Activated CD8-positive, alpha-beta T cell treated with anti-CD3 and anti-CD28 coated beads, Interleukin-2, amount 10 ng/mL, durations not matched to agents 7 days and 5 days (primary cell): ENCODE data around the gene LLGL2. TPM values are rescaled to one million over a fixed set of nuclear protein-coding genes. Genes with fewer than 3 reads are reported as not detected.

Experiments
- ATAC-seq: fragments of 150-1000 bp; cut with Tn5 transposase; one replicate; pipeline ENCODE4 v1.10.0; 2021; ENCODE audit warnings: moderate library complexity
- CTCF ChIA-PET: fragments of 350-600 bp; sonication (Branson Sonifier 250); formaldehyde crosslinking; loops from one replicate; lab custom pipeline; 2021; ENCODE audit warnings: antibody characterized with exemption; lab: Charles Lee
- POLR2A ChIA-PET: fragments of 350-600 bp; sonication (Branson Sonifier 250); formaldehyde crosslinking; loops from one replicate; lab custom pipeline; 2021; ENCODE audit warnings: antibody characterized with exemption; lab: Charles Lee
- DNase-seq: peaks from one replicate; pipeline ENCODE4 v3.0.0-alpha.2; 2020
- H3K27ac Mint-ChIP-seq: one replicate; pipeline ENCODE4 v1.8.0; 2021; ENCODE audit warnings: mild to moderate bottlenecking, mixed read lengths
- H3K27me3 Mint-ChIP-seq: one replicate; pipeline ENCODE4 v1.8.0; 2021; ENCODE audit warnings: low read depth, mixed read lengths
- H3K36me3 Mint-ChIP-seq: one replicate; pipeline ENCODE4 v1.8.0; 2021; ENCODE audit warnings: low read depth, mixed read lengths
- H3K4me1 Mint-ChIP-seq: one replicate; pipeline ENCODE4 v1.8.0; 2021; ENCODE audit warnings: low read depth, mixed read lengths
- H3K4me3 Mint-ChIP-seq: one replicate; pipeline ENCODE4 v1.8.0; 2021; ENCODE audit warnings: mild to moderate bottlenecking, mixed read lengths
- H3K9me3 Mint-ChIP-seq: one replicate; pipeline ENCODE4 v1.8.0; 2022; ENCODE audit warnings: mixed read lengths; ENCODE audit not compliant: insufficient read depth
- total RNA-seq, 2 experiments: library from RNA; stranded (reverse); gene quantifications; one replicate each; pipeline ENCODE4 v1.2.3, GENCODE V29; 2021

Gene LLGL2
- total RNA-seq, 2 experiments from 2014 or later: 19.3 to 19.8 TPM

GRCh38 chr17:75615301-75615700 is 89.8 kb downstream of the LLGL2 start:
- CTCF ChIA-PET: interaction anchor here (0.6 kb wide), 1 partner anchor 18 kb away, joined by 3 read pairs; the partner anchor contains the start of gene SMIM5
- ATAC-seq (no peak), DNase-seq (no peak)
- Mint-ChIP-seq H3K4me1 (no peaks in the 10 kb centered on the region), H3K27ac (no peak overlapping the region), H3K27me3 (no peaks in the 10 kb centered on the region), H3K9me3 (no peaks in the 10 kb centered on the region), H3K4me3 (no peak overlapping the region), H3K36me3 (no peaks in the 10 kb centered on the region)
- POLR2A ChIA-PET: no interaction called here

- ChIA-PET POLR2A (no interaction called here), CTCF (interaction anchor here (1.3 to 2.3 kb wide), 4 partner anchors 16 to 137 kb away, joined by 3 to 17 read pairs (median 4); partner anchors contain the start of gene SMIM5)
- H3K27me3 Mint-ChIP-seq: no peaks in the 10 kb centered on the region
- H3K9me3 Mint-ChIP-seq: no peaks in the 10 kb centered on the region
- no peaks in the 10 kb centered on the region for H3K36me3 Mint-ChIP-seq
- H3K27ac Mint-ChIP-seq: no peak overlapping the region
- ATAC-seq (no peak), DNase-seq (no peak)
- H3K4me3 Mint-ChIP-seq: no peak overlapping the region
- H3K4me1 Mint-ChIP-seq: no peaks in the 10 kb centered on the region
These were observed 91.1 kb downstream of the LLGL2 start for GRCh38 chr17:75616521-75617122.

GRCh38 chr17:75617218-75617617 is 91.7 kb downstream of the LLGL2 start:
- no peak for DNase-seq
- H3K4me1 Mint-ChIP-seq: no peaks in the 10 kb centered on the region
- POLR2A ChIA-PET: no interaction called here
- CTCF ChIA-PET: interaction anchor here (1.3 to 2.3 kb wide), 4 partner anchors 16 to 136 kb away, joined by 3 to 17 read pairs (median 4); partner anchors contain the start of gene SMIM5
- ATAC-seq: no peak
- no peaks in the 10 kb centered on the region for H3K36me3 Mint-ChIP-seq
- H3K27me3 Mint-ChIP-seq: no peaks in the 10 kb centered on the region
- H3K9me3 Mint-ChIP-seq: no peaks in the 10 kb centered on the region
- no peak overlapping the region for H3K4me3 Mint-ChIP-seq
- no peak overlapping the region for H3K27ac Mint-ChIP-seq

- Mint-ChIP-seq H3K9me3 (no peaks in the 10 kb centered on the region), H3K27ac (no peak overlapping the region), H3K4me1 (no peaks in the 10 kb centered on the region), H3K27me3 (no peaks in the 10 kb centered on the region), H3K4me3 (no peak overlapping the region), H3K36me3 (no peaks in the 10 kb centered on the region)
- ATAC-seq (no peak), DNase-seq (no peak)
- ChIA-PET POLR2A (no interaction called here), CTCF (interaction anchor here (1.6 to 2.3 kb wide), 3 partner anchors 16 to 133 kb away, joined by 3 to 17 read pairs (median 5); partner anchors contain the start of gene SMIM5)
These were observed 92.2 kb downstream of the LLGL2 start for GRCh38 chr17:75617675-75618074.

- Mint-ChIP-seq H3K4me1 (no peaks in the 10 kb centered on the region), H3K27ac (no peak overlapping the region), H3K27me3 (no peaks in the 10 kb centered on the region), H3K36me3 (no peaks in the 10 kb centered on the region), H3K9me3 (no peaks in the 10 kb centered on the region), H3K4me3 (no peak overlapping the region)
- POLR2A ChIA-PET: interaction anchor here (1.3 kb wide), 1 partner anchor 47 kb away, joined by 3 read pairs; the partner anchor contains the start of genes RECQL5 and SAP30BP
- DNase-seq (peak; percentile 47), ATAC-seq (peak; percentile 41)
- CTCF ChIA-PET: interaction anchor here (0.5 to 3.2 kb wide), 11 partner anchors 14 to 761 kb away, joined by 3 to 23 read pairs (median 3); partner anchors contain the start of genes RECQL5, SAP30BP and SMIM5
These were observed 94.3 kb downstream of the LLGL2 start for GRCh38 chr17:75619506-75620431.

- no peaks in the 10 kb centered on the region for H3K4me1 Mint-ChIP-seq
- POLR2A ChIA-PET: no interaction called here
These were observed 96.0 kb downstream of the LLGL2 start for GRCh38 chr17:75621489-75621888.

GRCh38 chr17:75622076-75622475 is 96.6 kb downstream of the LLGL2 start:
- H3K9me3 Mint-ChIP-seq: no peaks in the 10 kb centered on the region
- ATAC-seq (no peak), DNase-seq (no peak)
- H3K4me3 Mint-ChIP-seq: no peak overlapping the region
- no peak overlapping the region for H3K27ac Mint-ChIP-seq
- H3K27me3 Mint-ChIP-seq: no peaks in the 10 kb centered on the region
- H3K36me3 Mint-ChIP-seq: no peaks in the 10 kb centered on the region
- CTCF ChIA-PET: interaction anchor here (1.2 to 3.2 kb wide), 4 partner anchors 11 to 131 kb away, joined by 4 to 23 read pairs (median 9); partner anchors contain the start of gene SMIM5
- POLR2A ChIA-PET: no interaction called here
- H3K4me1 Mint-ChIP-seq: no peaks in the 10 kb centered on the region

More at GRCh38 chr17:75621489-75621888, 96.0 kb downstream of the LLGL2 start:
- Mint-ChIP-seq H3K27me3 (no peaks in the 10 kb centered on the region), H3K27ac (no peak overlapping the region), H3K9me3 (no peaks in the 10 kb centered on the region), H3K36me3 (no peaks in the 10 kb centered on the region), H3K4me3 (no peak overlapping the region)
- CTCF ChIA-PET: interaction anchor here (0.9 to 3.2 kb wide), 5 partner anchors 12 to 132 kb away, joined by 3 to 23 read pairs (median 4); partner anchors contain the start of gene SMIM5
- ATAC-seq (no peak), DNase-seq (no peak)

GRCh38 chr17:75622771-75623273 is 97.3 kb downstream of the LLGL2 start:
- Mint-ChIP-seq H3K4me1 (no peaks in the 10 kb centered on the region), H3K27me3 (no peaks in the 10 kb centered on the region), H3K9me3 (no peaks in the 10 kb centered on the region), H3K27ac (no peak overlapping the region), H3K36me3 (no peaks in the 10 kb centered on the region), H3K4me3 (no peak overlapping the region)
- DNase-seq (no peak), ATAC-seq (no peak)
- ChIA-PET CTCF (interaction anchor here (1.7 to 3.6 kb wide), 2 partner anchors 11 to 131 kb away, joined by 7 to 23 read pairs; partner anchors contain the start of gene SMIM5), POLR2A (no interaction called here)

- Mint-ChIP-seq H3K27ac (no peak overlapping the region), H3K36me3 (no peaks in the 10 kb centered on the region), H3K4me3 (no peak overlapping the region), H3K27me3 (no peaks in the 10 kb centered on the region), H3K9me3 (no peaks in the 10 kb centered on the region), H3K4me1 (no peaks in the 10 kb centered on the region)
- ATAC-seq (no peak), DNase-seq (no peak)
- POLR2A ChIA-PET: interaction anchor here (0.8 kb wide), 1 partner anchor 19 kb away, joined by 3 read pairs; no protein-coding TSS in a partner anchor
- CTCF ChIA-PET: interaction anchor here (1.7 to 3.6 kb wide), 2 partner anchors 10 to 130 kb away, joined by 7 to 23 read pairs; partner anchors contain the start of gene SMIM5
These were observed 97.9 kb downstream of the LLGL2 start for GRCh38 chr17:75623386-75623785.

- DNase-seq: no peak
- Mint-ChIP-seq H3K27me3 (no peaks in the 10 kb centered on the region), H3K36me3 (no peaks in the 10 kb centered on the region), H3K9me3 (no peaks in the 10 kb centered on the region), H3K4me1 (no peaks in the 10 kb centered on the region), H3K27ac (no peak overlapping the region), H3K4me3 (no peak overlapping the region)
- ATAC-seq: no peak
- ChIA-PET POLR2A (interaction anchor here (0.8 kb wide), 1 partner anchor 20 kb away, joined by 3 read pairs; no protein-coding TSS in a partner anchor), CTCF (interaction anchor here (1.0 to 3.6 kb wide), 5 partner anchors 10 to 130 kb away, joined by 3 to 23 read pairs (median 7); partner anchors contain the start of gene SMIM5)
These were observed 98.5 kb downstream of the LLGL2 start for GRCh38 chr17:75624021-75624420.
